ENCODE results near the gene SUPT3H.

Gene SUPT3H

DNA sequence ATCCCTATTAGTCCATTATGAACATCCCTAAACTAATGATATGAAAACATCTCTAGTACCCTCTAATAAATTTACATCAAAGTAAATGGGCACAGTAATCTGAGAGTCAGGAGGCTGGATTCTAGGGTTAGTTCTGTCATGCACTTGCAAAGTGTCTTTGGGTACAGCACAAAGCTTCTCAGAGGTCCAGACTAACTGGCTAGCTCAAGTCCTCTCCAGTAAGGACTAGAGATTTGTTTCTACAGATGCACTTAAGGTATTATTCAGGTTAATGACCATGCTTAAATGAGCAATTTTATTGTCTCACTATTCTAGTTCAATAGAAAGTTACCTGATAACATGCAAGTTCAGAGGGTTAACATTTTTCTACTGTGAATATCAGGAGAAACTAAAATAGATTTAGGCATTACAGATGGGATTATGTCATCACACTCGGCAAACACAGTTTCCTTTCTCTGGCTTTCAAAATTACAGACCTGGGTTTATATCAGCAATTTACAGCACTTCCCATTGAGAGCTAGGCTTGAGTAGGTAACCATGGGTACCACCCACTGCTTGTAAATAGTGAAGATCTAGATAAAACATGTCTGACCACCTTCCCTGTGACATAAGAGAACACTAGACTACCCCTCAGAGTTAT lies 452.5 kb downstream of the SUPT3H start:
- Histone ChIP-seq H3K36me3 (no peaks in the 10 kb centered on the region), H3K27me3 (ENCODE audit: insufficient read depth, low read depth, severe bottlenecking) (no peaks in the 10 kb centered on the region), H3K27ac (no peak overlapping the region), H3K9me3 (ENCODE audit: severe bottlenecking) (no peaks in the 10 kb centered on the region), H3K4me3 (ENCODE audit: low read depth, low read length) (no peak overlapping the region)
- no peak for DNase-seq
- no peak for TF ChIP-seq CTCF (IDR thresholded peaks at IDR 0.05; ENCODE audit: low read depth, low read length)

GRCh38 chr6:44923444-44923843 lies 454.3 kb downstream of the SUPT3H start:
- H3K27ac ChIP-seq = no peak overlapping the region
- TF ChIP-seq CTCF (IDR thresholded peaks at IDR 0.05; ENCODE audit: low read depth, low read length) = no peak
- H3K4me3 ChIP-seq (ENCODE audit: low read depth, low read length) = no peak overlapping the region
- H3K9me3 ChIP-seq (ENCODE audit: severe bottlenecking) = no peaks in the 10 kb centered on the region
- no peak for DNase-seq
- H3K27me3 ChIP-seq (ENCODE audit: insufficient read depth, low read depth, severe bottlenecking) = no peaks in the 10 kb centered on the region
- no peaks in the 10 kb centered on the region for H3K36me3 ChIP-seq

GRCh38 chr6:44921798-44922197 lies 455.9 kb downstream of the SUPT3H start:
- Histone ChIP-seq H3K27me3 (ENCODE audit: insufficient read depth, low read depth, severe bottlenecking) (no peaks in the 10 kb centered on the region), H3K27ac (no peak overlapping the region), H3K36me3 (no peaks in the 10 kb centered on the region), H3K9me3 (ENCODE audit: severe bottlenecking) (no peaks in the 10 kb centered on the region), H3K4me3 (ENCODE audit: low read depth, low read length) (no peak overlapping the region)
- TF ChIP-seq CTCF (IDR thresholded peaks at IDR 0.05; ENCODE audit: low read depth, low read length) = no peak
- DNase-seq = no peak

DNA sequence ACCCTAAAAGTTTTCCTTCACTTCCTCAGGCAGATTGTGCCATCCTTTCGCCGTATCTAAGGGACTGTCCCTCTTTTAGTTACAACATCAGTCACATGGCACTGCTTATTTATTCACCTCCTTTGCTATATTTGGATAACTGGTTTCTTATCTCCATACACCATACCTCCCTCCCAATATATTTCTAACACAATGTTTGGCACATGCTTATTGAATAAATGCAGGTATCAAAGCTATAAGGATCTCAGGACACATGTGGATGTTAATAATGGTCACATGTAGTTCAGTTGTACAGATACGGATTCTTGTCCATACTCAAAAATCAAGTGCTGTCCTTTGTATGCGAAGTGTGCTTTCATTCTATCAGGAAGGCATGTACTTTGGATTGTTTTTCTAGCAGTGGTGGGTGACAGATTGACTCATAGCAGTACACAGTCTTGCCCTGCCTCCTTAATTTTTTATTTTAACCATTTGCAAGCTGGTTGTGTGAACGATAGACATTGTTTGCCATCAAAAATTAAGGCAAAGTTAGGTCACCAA lies 456.7 kb downstream of the SUPT3H start:
- Histone ChIP-seq H3K9me3 (ENCODE audit: severe bottlenecking) (no peaks in the 10 kb centered on the region), H3K27me3 (ENCODE audit: insufficient read depth, low read depth, severe bottlenecking) (no peaks in the 10 kb centered on the region), H3K4me3 (ENCODE audit: low read depth, low read length) (no peak overlapping the region), H3K36me3 (no peaks in the 10 kb centered on the region), H3K27ac (no peak overlapping the region)
- no peak for TF ChIP-seq CTCF (IDR thresholded peaks at IDR 0.05; ENCODE audit: low read depth, low read length)
- DNase-seq = no peak

DNA sequence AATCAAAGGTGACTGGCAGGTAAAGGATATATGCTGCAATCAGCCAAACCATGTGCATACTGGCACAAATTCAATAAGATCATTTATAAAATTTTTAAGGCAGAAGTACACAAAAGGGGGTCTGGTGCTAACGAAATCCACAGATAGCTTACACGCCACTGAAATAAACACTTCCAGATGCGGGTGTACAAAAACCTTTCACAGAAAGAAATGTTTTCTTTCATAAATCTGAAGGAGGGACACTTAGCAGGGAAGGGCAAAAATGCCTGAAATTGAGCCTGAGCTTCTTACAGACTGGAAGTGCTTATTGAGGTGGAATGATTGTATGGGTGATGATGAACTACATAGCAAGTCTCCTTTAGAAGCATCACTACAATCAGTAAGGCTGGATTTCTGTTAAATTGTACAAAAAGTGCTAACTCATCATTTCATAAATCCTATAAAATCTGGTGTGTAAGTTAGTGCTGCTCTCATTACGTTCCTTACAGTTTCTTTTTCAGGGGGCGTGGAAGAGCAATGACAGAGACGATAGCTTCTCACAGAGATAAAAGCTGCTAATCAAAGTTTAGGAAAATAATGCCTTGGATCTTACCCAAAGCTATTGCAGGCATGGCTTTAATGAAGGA lies 458.9 kb downstream of the SUPT3H start:
- no peaks in the 10 kb centered on the region for H3K9me3 ChIP-seq (ENCODE audit: severe bottlenecking)
- H3K4me3 ChIP-seq (ENCODE audit: low read depth, low read length) = no peak overlapping the region
- no peak for TF ChIP-seq CTCF (IDR thresholded peaks at IDR 0.05; ENCODE audit: low read depth, low read length)
- no peak for DNase-seq
- no peak overlapping the region for H3K27ac ChIP-seq
- no peaks in the 10 kb centered on the region for H3K27me3 ChIP-seq (ENCODE audit: insufficient read depth, low read depth, severe bottlenecking)
- no peaks in the 10 kb centered on the region for H3K36me3 ChIP-seq

Measured in WERI-Rb-1 (cell line).